Measurements from ENCODE around the gene ZSCAN10.
"Not testable (repeated sequence)": the region's sequence is repeated elsewhere in the genome, so short reads cannot be mapped to it uniquely, and the experiment has no call there.

ZSCAN10 gene

GRCh38 chr16:3098459-3099394 is at the start of gene ZSCAN10:
Gene ZSCAN10 (minus strand): TSS chr16:3099294. CDS start chr16:3092937, 6,357 bp downstream.
- DNase-seq: no peak

- DNase-seq: no peak
Measured at GRCh38 chr16:3148256-3149192, 49.4 kb upstream of the ZSCAN10 start.

- DNase-seq: no peak
Measured at GRCh38 chr16:3147757-3148104, 48.6 kb upstream of the ZSCAN10 start.

GRCh38 chr16:3147046-3147756 is 48.1 kb upstream of the ZSCAN10 start:
- DNase-seq: no peak

- DNase-seq: no peak
Measured at GRCh38 chr16:3145660-3146059, 46.6 kb upstream of the ZSCAN10 start.

GRCh38 chr16:3145151-3145550 is 46.1 kb upstream of the ZSCAN10 start:
- DNase-seq: no peak

GRCh38 chr16:3144321-3144983 is 45.4 kb upstream of the ZSCAN10 start:
- peak in 1 of 2 experiments; percentile 29 for DNase-seq

- peak; percentile 76 to 83 for DNase-seq
Measured at GRCh38 chr16:3143598-3144320, 44.7 kb upstream of the ZSCAN10 start.

- DNase-seq: no peak
Measured at GRCh38 chr16:3143189-3143588, 44.1 kb upstream of the ZSCAN10 start.

GRCh38 chr16:3142770-3143169 is 43.7 kb upstream of the ZSCAN10 start:
- DNase-seq: no peak

GRCh38 chr16:3142327-3142726 is 43.2 kb upstream of the ZSCAN10 start:
- no peak for DNase-seq

GRCh38 chr16:3141781-3142311 is 42.8 kb upstream of the ZSCAN10 start:
- no peak for DNase-seq

GRCh38 chr16:3140603-3141427 is 41.7 kb upstream of the ZSCAN10 start:
- DNase-seq: no peak

GRCh38 chr16:3139561-3139960 is 40.5 kb upstream of the ZSCAN10 start:
- not testable (repeated sequence) for DNase-seq

- no peak for DNase-seq
Measured at GRCh38 chr16:3138823-3139426, 39.8 kb upstream of the ZSCAN10 start.

- DNase-seq: no peak
Measured at GRCh38 chr16:3138342-3138741, 39.2 kb upstream of the ZSCAN10 start.

- DNase-seq: no peak
Measured at GRCh38 chr16:3137267-3137666, 38.2 kb upstream of the ZSCAN10 start.

- DNase-seq: no peak
Measured at GRCh38 chr16:3135126-3135715, 36.1 kb upstream of the ZSCAN10 start.

- DNase-seq: peak; percentile 97 to 98
Measured at GRCh38 chr16:3134338-3135125, 35.4 kb upstream of the ZSCAN10 start, which contains the start of gene ZNF213. Gene ZNF213 (plus strand): TSS chr16:3135029. CDS start chr16:3137281, 2,252 bp downstream.
